Measurements from ENCODE around the gene EXO1.

The EXO1 gene

GRCh38 chr1:241895013-241895412 lies 47.0 kb downstream of the EXO1 start:
- DNase-seq, result no peak

GRCh38 chr1:241896670-241896962 lies 48.6 kb downstream of the EXO1 start:
- DNase-seq, result no peak

- no peak for DNase-seq
Measured at GRCh38 chr1:241899210-241899609, 51.2 kb downstream of the EXO1 start.

GRCh38 chr1:241900381-241900780 lies 52.4 kb downstream of the EXO1 start:
- DNase-seq, result no peak

- no peak for DNase-seq
Measured at GRCh38 chr1:241902391-241903065, 54.5 kb downstream of the EXO1 start.

- DNase-seq, result no peak
Measured at GRCh38 chr1:241916196-241916595, 68.2 kb downstream of the EXO1 start.

GRCh38 chr1:241917487-241917886 lies 69.5 kb downstream of the EXO1 start:
- DNase-seq, result no peak

- no peak for DNase-seq
Measured at GRCh38 chr1:241918879-241919278, 70.9 kb downstream of the EXO1 start.

GRCh38 chr1:241924080-241924808 lies 76.2 kb downstream of the EXO1 start:
- DNase-seq, result no peak

GRCh38 chr1:241926141-241926540 lies 78.1 kb downstream of the EXO1 start:
- DNase-seq, result no peak

- DNase-seq, result no peak
Measured at GRCh38 chr1:241927321-241927720, 79.3 kb downstream of the EXO1 start.

- DNase-seq, result no peak
Measured at GRCh38 chr1:241932845-241933244, 84.8 kb downstream of the EXO1 start.

- DNase-seq, result no peak
Measured at GRCh38 chr1:241934201-241934848, 86.3 kb downstream of the EXO1 start.

- no peak for DNase-seq
Measured at GRCh38 chr1:241934866-241935265, 86.9 kb downstream of the EXO1 start.

All from activated CD4-positive, alpha-beta T cell treated with anti-CD3 and anti-CD28 coated beads, Interleukin-2, Interleukin-6, amounts not matched to agents 100 ng/mL and 50 ng/mL, durations not matched to agents 16 hours and 8 hours (primary cell).